Measurements from ENCODE around the gene RAB4B.
"Not testable (repeated sequence)": the region's sequence is repeated elsewhere in the genome, so short reads cannot be mapped to it uniquely, and the experiment has no call there.

RAB4B gene

GRCh38 chr19:40803857-40804782, 26.1 kb downstream of the RAB4B start:
- DNase-seq (ENCODE audit: low read depth), result no peak

- DNase-seq (ENCODE audit: low read depth), result no peak
Observed at GRCh38 chr19:40804783-40805242, 26.8 kb downstream of the RAB4B start.

- no peak for DNase-seq (ENCODE audit: low read depth)
Observed at GRCh38 chr19:40805258-40805868, 27.3 kb downstream of the RAB4B start.

GRCh38 chr19:40806423-40807146, 28.5 kb downstream of the RAB4B start:
- DNase-seq (ENCODE audit: low read depth), result no peak

GRCh38 chr19:40807147-40808020, 29.3 kb downstream of the RAB4B start:
- no peak for DNase-seq (ENCODE audit: low read depth)

GRCh38 chr19:40808021-40808325, 29.9 kb downstream of the RAB4B start:
- no peak for DNase-seq (ENCODE audit: low read depth)

- DNase-seq (ENCODE audit: low read depth), result no peak
Observed at GRCh38 chr19:40808497-40808896, 30.4 kb downstream of the RAB4B start.

GRCh38 chr19:40809358-40810086, 31.5 kb downstream of the RAB4B start:
- DNase-seq (ENCODE audit: low read depth), result no peak

- DNase-seq (ENCODE audit: low read depth), result no peak
Observed at GRCh38 chr19:40810160-40810559, 32.1 kb downstream of the RAB4B start.

- not testable (repeated sequence) for DNase-seq (ENCODE audit: low read depth)
Observed at GRCh38 chr19:40810649-40811408, 32.8 kb downstream of the RAB4B start.

GRCh38 chr19:40811478-40812341, 33.7 kb downstream of the RAB4B start:
- DNase-seq (ENCODE audit: low read depth), result no peak

GRCh38 chr19:40812571-40812970, 34.5 kb downstream of the RAB4B start:
- not testable (repeated sequence) for DNase-seq (ENCODE audit: low read depth)

GRCh38 chr19:40813182-40813581, 35.1 kb downstream of the RAB4B start:
- DNase-seq (ENCODE audit: low read depth), result no peak

- no peak for DNase-seq (ENCODE audit: low read depth)
Observed at GRCh38 chr19:40815223-40815622, 37.2 kb downstream of the RAB4B start.

- not testable (repeated sequence) for DNase-seq (ENCODE audit: low read depth)
Observed at GRCh38 chr19:40818480-40819399, 40.7 kb downstream of the RAB4B start.

- DNase-seq (ENCODE audit: low read depth), result not testable (repeated sequence)
Observed at GRCh38 chr19:40819479-40820234, 41.6 kb downstream of the RAB4B start.

GRCh38 chr19:40822161-40822560, 44.1 kb downstream of the RAB4B start:
- DNase-seq (ENCODE audit: low read depth), result no peak
